A549 (cell line): ENCODE data around the gene DPEP1. TPM values are rescaled to one million over a fixed set of nuclear protein-coding genes. Genes with fewer than 3 reads are reported as not detected.
"Not testable (repeated sequence)": the region's sequence is repeated elsewhere in the genome, so short reads cannot be mapped to it uniquely, and the experiment has no call there.

Source experiments
- ATAC-seq, 2 experiments: fragments of 200-7000 bp in 1 of 2; fragments of >200 bp in 1 of 2; cut with Nextera tagmentation in 1 of 2; cut with Tn5 transposase in 1 of 2; 3 replicates each; pipeline versions ENCODE4 v1.8.0 to v1.9.1; 2018 to 2020; ENCODE audit warnings: mild to moderate bottlenecking in 1 of 2, moderate library complexity in 1 of 2
- CTCF ChIA-PET: fragments of 300-600 bp; sonication (Branson Sonifier 250); formaldehyde crosslinking; extraction: SDS; loops from one replicate; lab custom pipeline; 2021; ENCODE audit warnings: antibody characterized with exemption, inconsistent platforms; lab: Yijun Ruan, JAX
- POLR2A ChIA-PET: fragments of 350-600 bp; formaldehyde crosslinking; extraction: SDS; loops from one replicate; lab custom pipeline; 2021; ENCODE audit warnings: antibody characterized with exemption, inconsistent platforms; lab: Yijun Ruan, JAX
- DNase-seq, 2 experiments: peaks; one replicate each; pipeline versions ENCODE4 v3.0.0 to v3.0.0-alpha.2; 2011 to 2016; ENCODE audit warnings: low read depth in 1 of 2, low spot score in 1 of 2
- FAIRE-seq: peaks from 2 replicates; lab custom pipeline; 2011; peaks lifted over from hg19 to GRCh38; lab: Jason Lieb, UNC
- H3K27ac ChIP-seq, 2 experiments: fragments of >200 bp; sonication (Bioruptor Twin); formaldehyde crosslinking; 3 replicates each; pipeline ENCODE4 v1.5.1; 2016 to 2017
- H3K4me1 ChIP-seq: fragments of >200 bp; sonication (Bioruptor Twin); formaldehyde crosslinking; 3 replicates; pipeline ENCODE4 v1.6.1; 2016
- H3K4me2 ChIP-seq: fragments of >200 bp; sonication (Bioruptor Twin); formaldehyde crosslinking; 3 replicates; pipeline ENCODE4 v1.6.1; 2016
- H3K4me3 ChIP-seq: fragments of >200 bp; sonication (Bioruptor Twin); formaldehyde crosslinking; 3 replicates; pipeline ENCODE4 v1.5.1; 2016
- H3K9me3 ChIP-seq: fragments of >200 bp; sonication (Bioruptor Twin); formaldehyde crosslinking; 3 replicates; pipeline ENCODE4 v1.6.1; 2016
- ATOH8 ChIP-seq: fragments of 250-450 bp; sonication (Bioruptor Pico); IDR thresholded peaks from 2 replicates; pipeline ENCODE4 v1.5.0; 2020; ENCODE audit warnings: low read depth, mild to moderate bottlenecking, moderate library complexity
- BCL3 ChIP-seq: fragments of >200 bp; sonication (Bioruptor Twin); formaldehyde crosslinking; IDR thresholded peaks from 3 replicates; pipeline ENCODE4 v1.6.1; 2016
- CBX8 ChIP-seq: fragments of 200-600 bp; sonication (generic); IDR thresholded peaks from 2 replicates; pipeline ENCODE4 v1.6.1; 2016
- ELK1 ChIP-seq: fragments of 150-350 bp; IDR thresholded peaks from 2 replicates; pipeline ENCODE4 v1.6.1; 2014; ENCODE audit warnings: low read depth, mild to moderate bottlenecking, low read length
- FOSB ChIP-seq: fragments of 250-450 bp; sonication (Bioruptor Pico); IDR thresholded peaks from 2 replicates; pipeline ENCODE4 v1.5.0; 2020; ENCODE audit warnings: mild to moderate bottlenecking, moderate library complexity
- HES2 ChIP-seq: fragments of >200 bp; sonication (Bioruptor Twin); formaldehyde crosslinking; IDR thresholded peaks from 2 replicates; pipeline ENCODE4 v1.6.1; 2016
- HEYL ChIP-seq: fragments of 250-450 bp; sonication (Bioruptor Pico); IDR thresholded peaks from 2 replicates; pipeline ENCODE4 v1.8.0; 2021; ENCODE audit warnings: mild to moderate bottlenecking, moderate library complexity
- HOXB13 ChIP-seq: fragments of 250-450 bp; sonication (Bioruptor Pico); IDR thresholded peaks from 2 replicates; pipeline ENCODE4 v1.5.0; 2020; ENCODE audit warnings: low read depth, mild to moderate bottlenecking, moderate library complexity
- MAFK ChIP-seq: fragments of 450-650 bp; IDR thresholded peaks from 2 replicates; pipeline ENCODE4 v1.6.1; 2014; ENCODE audit not compliant: partially characterized antibody
- MAX ChIP-seq: IDR thresholded peaks from 2 replicates; pipeline ENCODE4 v1.6.1; 2012
- MYC ChIP-seq: IDR thresholded peaks from 2 replicates; pipeline ENCODE4 v1.6.1; 2012; ENCODE audit warnings: mild to moderate bottlenecking, inconsistent platforms, low read length, improper control_type of control experiment, borderline replicate concordance
- RARB ChIP-seq: fragments of 250-450 bp; sonication (Bioruptor Pico); IDR thresholded peaks from 2 replicates; pipeline ENCODE4 v1.8.0; 2021; ENCODE audit warnings: mild to moderate bottlenecking, moderate library complexity
- REST ChIP-seq: fragments of 200-600 bp; sonication (generic); IDR thresholded peaks from 2 replicates; pipeline ENCODE4 v1.6.1; 2016; ENCODE audit warnings: antibody characterized with exemption, mild to moderate bottlenecking, moderate library complexity
- ZNF302 ChIP-seq: fragments of 250-450 bp; sonication (Bioruptor Pico); IDR thresholded peaks from 2 replicates; pipeline ENCODE4 v1.9.0; 2021; ENCODE audit warnings: inconsistent platforms, mild to moderate bottlenecking, moderate library complexity
- ZSCAN20 ChIP-seq: fragments of 250-450 bp; sonication (Bioruptor Pico); IDR thresholded peaks from 2 replicates; pipeline ENCODE4 v1.8.0; 2022; ENCODE audit warnings: mild to moderate bottlenecking, moderate library complexity
- WGBS: methylation state at CpG from one replicate; pipeline ENCODE4 v1.1.6; 2017; ENCODE audit errors: missing lambda C conversion rate; 5-methylcytosine and 5-hydroxymethylcytosine counted together
- polyA plus RNA-seq, 4 experiments: library from polyadenylated mRNA; depleted of rRNA in 3 of 4; stranded (reverse); fragments of >200 nt; fragmentation: RNase III in 1 of 4; extraction: RNeasy Plus Mini Kit Qiagen cat#74134 plus additional on column Dnase treatment in 1 of 4; gene quantifications; 2 replicates in 3 of 4; 3 replicates in 1 of 4; pipeline ENCODE4 v1.2.3, GENCODE V29; 2011 to 2017

Gene DPEP1
- polyA plus RNA-seq, 2 of the 4 experiments (the other 2 are of a cell fraction) = 1.3 to 1.5 TPM

- TF ChIP-seq ELK1 (no peak), ZNF302 (no peak), BCL3 (no peak), ATOH8 (CRISPR knock-in tag) (no peak), MAX (peak; percentile 1; the same call in 1 of the 2 replicates), ZSCAN20 (CRISPR knock-in tag) (no peak)
- TF ChIP-seq, all 56 proteins: peak for 2
These were observed 44.9 kb downstream of the DPEP1 start (continued) for GRCh38 chr16:89658221-89658879.

GRCh38 chr16:89660146-89660545 lies 46.7 kb downstream of the DPEP1 start:
- Histone ChIP-seq H3K9me3 (no peaks in the 10 kb centered on the region), H3K4me2 (no peak overlapping the region), H3K27ac (no peak overlapping the region), H3K4me3 (no peak overlapping the region), H3K4me1 (peaks cover 16% of the 10 kb centered on the region)
- FAIRE-seq = no peak
- ATAC-seq = no peak
- no peak for DNase-seq
- CTCF ChIA-PET = interaction anchor here (0.6 to 3.1 kb wide), 3 partner anchors 39 to 85 kb away, joined by 3 to 15 read pairs (median 4); partner anchors contain the start of gene CPNE7
- TF ChIP-seq FOSB (CRISPR knock-in tag) (no peak), REST (no peak), HES2 (no peak), HEYL (CRISPR knock-in tag) (no peak), MAX (no peak), RARB (CRISPR knock-in tag) (no peak), CBX8 (no peak), BCL3 (no peak)
- POLR2A ChIA-PET = no interaction called here
- WGBS = 90% methylated on average over 7 of the region's 7 CpGs

- no peak for TF ChIP-seq ZNF302
- no peak for TF ChIP-seq MAFK
- no peak for TF ChIP-seq BCL3
- TF ChIP-seq MYC = no peak
- no peak for TF ChIP-seq HOXB13 (CRISPR knock-in tag)
- no peak overlapping the region for H3K27ac ChIP-seq
- no peak for FAIRE-seq
- ChIA-PET POLR2A (no interaction called here), CTCF (interaction anchor here (3.1 kb wide), 1 partner anchor 46 kb away, joined by 15 read pairs; no protein-coding TSS in a partner anchor)
- peaks cover 12% of the 10 kb centered on the region for H3K4me1 ChIP-seq
- 92% methylated on average over 9 of the region's 9 CpGs for WGBS
- H3K4me3 ChIP-seq = no peak overlapping the region
- no peak overlapping the region for H3K4me2 ChIP-seq
- 0 out of 3 replicates have a peak, but pooled peaks cover 6% of the 10 kb centered on the region for H3K9me3 ChIP-seq
- ATAC-seq = no peak
- DNase-seq = no peak
These were observed 47.8 kb downstream of the DPEP1 start for GRCh38 chr16:89661215-89661614.

GRCh38 chr16:89664238-89664637 lies 50.8 kb downstream of the DPEP1 start:
- FAIRE-seq = not testable (repeated sequence)
- ChIA-PET POLR2A (interaction anchor here (0.9 kb wide), 1 partner anchor 22 kb away, joined by 3 read pairs; the partner anchor contains the start of gene CDK10), CTCF (interaction anchor here (1.3 to 1.5 kb wide), 3 partner anchors 48 to 89 kb away, joined by 3 to 6 read pairs (median 4); partner anchors contain the start of gene CPNE7)

More at GRCh38 chr16:89664238-89664637, 50.8 kb downstream of the DPEP1 start:
- peak in 1 of 2 experiments; percentile 33; a peak in 1 of 6 replicates for ATAC-seq
- not testable (repeated sequence) for H3K27ac ChIP-seq, H3K4me1 ChIP-seq, H3K4me3 ChIP-seq, H3K4me2 ChIP-seq, H3K9me3 ChIP-seq, DNase-seq
- 85% methylated on average over 11 of the region's 11 CpGs for WGBS
